ENCODE measurements around the gene LPCAT1. TPM values are rescaled to one million over a fixed set of nuclear protein-coding genes. Genes with fewer than 3 reads are reported as not detected.

The LPCAT1 gene
- total RNA-seq, 1 donor from 2014 or later, result 108 TPM

DNA sequence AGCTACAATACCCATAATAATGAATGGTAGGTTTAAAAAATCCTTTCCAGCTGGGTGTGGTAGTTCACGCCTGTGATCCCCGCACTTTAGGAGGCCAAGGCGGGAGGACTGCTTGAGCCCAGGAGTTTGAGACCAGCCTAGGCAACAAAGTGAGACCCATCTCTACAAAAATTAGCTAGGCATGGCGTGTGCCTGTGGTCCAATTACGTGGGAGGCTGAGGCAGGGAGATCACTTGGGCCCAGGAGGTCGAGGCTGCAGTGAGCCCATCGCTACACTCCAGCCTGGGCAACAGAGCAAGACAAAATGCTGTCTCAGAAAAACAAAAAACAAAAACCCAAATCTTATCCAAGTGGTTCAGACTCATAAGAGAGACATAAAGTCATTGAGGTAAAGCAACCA lies 44.7 kb downstream of the LPCAT1 start:
- DNase-seq (ENCODE audit: low spot score), result no peak
- H3K4me2 ChIP-seq, result no peak overlapping the region
- no peaks in the 10 kb centered on the region for H3K4me1 ChIP-seq
- H3K79me2 ChIP-seq (ENCODE audit: low read depth), result no peaks in the 10 kb centered on the region
- H3K36me3 ChIP-seq, result no peaks in the 10 kb centered on the region
- no peaks in the 10 kb centered on the region for H3K9me3 Mint-ChIP-seq
- H3K4me3 ChIP-seq, result no peak overlapping the region
- no peak overlapping the region for H3K27ac ChIP-seq
- H2AFZ ChIP-seq (replicated peaks), result no peak overlapping the region
- no peaks in the 10 kb centered on the region for H3K9me3 ChIP-seq (ENCODE audit: low read depth)
- peaks cover 2% of the 10 kb centered on the region for H3K4me1 Mint-ChIP-seq
- H3K4me3 Mint-ChIP-seq, result no peak overlapping the region
- H3F3A ChIP-seq (ENCODE audit: low read depth), result no peaks in the 10 kb centered on the region
- H3K27me3 Mint-ChIP-seq (ENCODE audit: insufficient read depth, low read depth), result peaks cover 2% of the 10 kb centered on the region
- peaks cover 4% of the 10 kb centered on the region for H3K36me3 Mint-ChIP-seq
- no peak for TF ChIP-seq CTCF (IDR thresholded peaks at IDR 0.05)
- H3K9ac ChIP-seq, result no peak overlapping the region
- H3K27ac Mint-ChIP-seq, result no peak overlapping the region
- H4K20me1 ChIP-seq (ENCODE audit: low read depth), result peaks cover 3% of the 10 kb centered on the region
- H3K27me3 ChIP-seq, result no peaks in the 10 kb centered on the region

DNA sequence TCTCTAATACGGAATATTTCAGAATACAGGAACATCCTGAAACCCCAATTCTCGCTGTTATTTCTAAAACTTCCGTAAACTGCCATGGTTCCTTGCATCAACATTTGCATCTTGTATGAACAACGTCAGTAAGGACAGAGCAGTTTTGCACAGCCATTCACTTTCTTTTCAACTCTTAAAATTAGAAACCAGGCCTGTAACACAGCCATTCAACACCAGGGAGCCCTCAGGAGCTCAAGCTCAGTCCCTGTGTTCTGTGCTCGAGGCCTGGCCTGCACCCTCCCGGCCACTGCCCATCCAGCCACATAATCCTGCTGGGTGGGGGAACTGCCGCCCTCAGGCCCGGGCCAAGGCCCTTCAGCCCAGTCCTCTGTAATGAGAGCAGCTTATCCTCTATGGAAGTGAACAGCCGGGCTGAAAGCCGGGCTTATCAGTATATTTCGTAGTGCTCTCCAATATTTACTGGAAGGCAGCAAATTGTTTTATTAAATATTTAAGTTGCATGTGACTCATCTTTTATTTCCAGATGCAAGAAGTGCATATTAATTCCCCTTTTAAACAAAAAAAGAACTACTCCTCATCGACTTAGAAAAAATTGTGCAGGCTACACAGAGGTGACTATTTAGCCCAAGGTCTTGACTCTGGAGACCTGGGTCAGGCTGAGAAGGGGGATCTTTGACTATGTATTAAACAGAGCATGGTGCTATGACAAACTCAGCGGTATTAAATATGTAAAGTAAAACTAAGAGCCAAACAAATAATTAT lies 45.3 kb downstream of the LPCAT1 start:
- Histone ChIP-seq H3K36me3 (no peaks in the 10 kb centered on the region), H3K27me3 (no peaks in the 10 kb centered on the region), H3K4me1 (no peaks in the 10 kb centered on the region), H3K9me3 (ENCODE audit: low read depth) (no peaks in the 10 kb centered on the region), H3K9ac (no peak overlapping the region), H3K79me2 (ENCODE audit: low read depth) (no peaks in the 10 kb centered on the region), H3K27ac (no peak overlapping the region), H3K4me2 (no peak overlapping the region), H2AFZ (replicated peaks) (no peak overlapping the region), H4K20me1 (ENCODE audit: low read depth) (peaks cover 3% of the 10 kb centered on the region), H3F3A (ENCODE audit: low read depth) (no peaks in the 10 kb centered on the region), H3K4me3 (no peak overlapping the region)
- Mint-ChIP-seq H3K4me3 (no peak overlapping the region), H3K9me3 (no peaks in the 10 kb centered on the region), H3K4me1 (peaks cover 2% of the 10 kb centered on the region), H3K27ac (no peak overlapping the region), H3K36me3 (peaks cover 2% of the 10 kb centered on the region), H3K27me3 (ENCODE audit: insufficient read depth, low read depth) (peaks cover 2% of the 10 kb centered on the region)
- no peak for DNase-seq (ENCODE audit: low spot score)
- TF ChIP-seq EZH2phosphoT487 (IDR thresholded peaks at IDR 0.05) (no peak), CTCF (IDR thresholded peaks at IDR 0.05) (no peak), EZH2 (IDR thresholded peaks at IDR 0.05) (no peak)

- H3K27ac Mint-ChIP-seq, result no peak overlapping the region
- Histone ChIP-seq H3K36me3 (no peaks in the 10 kb centered on the region), H3K9me3 (ENCODE audit: low read depth) (no peaks in the 10 kb centered on the region), H2AFZ (replicated peaks) (no peak overlapping the region), H3K27ac (no peak overlapping the region), H4K20me1 (ENCODE audit: low read depth) (peaks cover 3% of the 10 kb centered on the region), H3F3A (ENCODE audit: low read depth) (no peaks in the 10 kb centered on the region), H3K9ac (no peak overlapping the region), H3K79me2 (ENCODE audit: low read depth) (no peaks in the 10 kb centered on the region), H3K27me3 (no peaks in the 10 kb centered on the region), H3K4me2 (no peak overlapping the region), H3K4me1 (no peaks in the 10 kb centered on the region), H3K4me3 (no peak overlapping the region)
- H3K9me3 Mint-ChIP-seq, result no peaks in the 10 kb centered on the region
- H3K4me1 Mint-ChIP-seq, result peaks cover 2% of the 10 kb centered on the region
- peaks cover 2% of the 10 kb centered on the region for H3K27me3 Mint-ChIP-seq (ENCODE audit: insufficient read depth, low read depth)
- DNase-seq (ENCODE audit: low spot score), result no peak
- H3K4me3 Mint-ChIP-seq, result no peak overlapping the region
- peaks cover 7% of the 10 kb centered on the region for H3K36me3 Mint-ChIP-seq
- no peak for TF ChIP-seq EZH2 (IDR thresholded peaks at IDR 0.05)
- TF ChIP-seq CTCF (IDR thresholded peaks at IDR 0.05), result no peak
- TF ChIP-seq EZH2phosphoT487 (IDR thresholded peaks at IDR 0.05), result no peak
These were observed 46.4 kb downstream of the LPCAT1 start for GRCh38 chr5:1477341-1477740.

Data from neural progenitor cell (in vitro differentiated cells).